GM13977 (cell line): Measurements from ENCODE around the gene UBAP1L.
"Not testable (repeated sequence)": the region's sequence is repeated elsewhere in the genome, so short reads cannot be mapped to it uniquely, and the experiment has no call there.

ENCODE experiments used
- DNase-seq: peaks from one replicate; pipeline ENCODE4 v3.0.0; 2012; ENCODE audit warnings: low spot score
- CTCF ChIP-seq: IDR thresholded peaks from 2 replicates; pipeline ENCODE4 v1.5.1; 2012; ENCODE audit warnings: mild to moderate bottlenecking, control low read depth; ENCODE audit not compliant: insufficient read depth; ENCODE audit errors: extremely low read depth, missing control alignments
- in situ Hi-C: fragments of 300-500 bp; cut with MboI; formaldehyde crosslinking; loops from one replicate; pipeline ENCODE4 v1.12.0; 2022; ENCODE audit warnings: low sequenced_read_pairs, low pct_unique_long_range_greater_than_20kb, mixed read lengths, inconsistent platforms; ENCODE audit not compliant: unreplicated experiment

Gene UBAP1L

GRCh38 chr15:65099336-65099735, 15.7 kb downstream of the UBAP1L start:
- no peak for TF ChIP-seq CTCF
- DNase-seq: no peak
- in situ Hi-C loops: no loop called here

GRCh38 chr15:65097651-65098263, 17.2 kb downstream of the UBAP1L start:
- TF ChIP-seq CTCF: no peak
- in situ Hi-C loops: no loop called here
- no peak for DNase-seq

- in situ Hi-C loops: no loop called here
- TF ChIP-seq CTCF: no peak
- DNase-seq: no peak
Observed at GRCh38 chr15:65096481-65097385, 18.3 kb downstream of the UBAP1L start.

GRCh38 chr15:65095747-65096104, 19.3 kb downstream of the UBAP1L start:
- DNase-seq: no peak
- TF ChIP-seq CTCF: no peak
- in situ Hi-C loops: no loop called here

GRCh38 chr15:65095011-65095746, 19.8 kb downstream of the UBAP1L start:
- in situ Hi-C loops: no loop called here
- TF ChIP-seq CTCF: no peak
- no peak for DNase-seq

- TF ChIP-seq CTCF: no peak
- DNase-seq: no peak
- in situ Hi-C loops: no loop called here
Observed at GRCh38 chr15:65094294-65094995, 20.6 kb downstream of the UBAP1L start.

- DNase-seq, in situ Hi-C loops: not testable (repeated sequence)
Observed at GRCh38 chr15:65093793-65094170, 21.2 kb downstream of the UBAP1L start.
